HEK293 (cell line): Measurements from ENCODE around the gene EXOSC2.

Source experiments
- TF ChIP-seq, protein P1 (sequence below): fragments of 450-650 bp; formaldehyde crosslinking; IDR thresholded peaks from 2 replicates; pipeline ENCODE4 v1.5.1; 2016; ENCODE audit warnings: missing biosample characterization, missing genetic modification characterization
- TF ChIP-seq, protein P2 (sequence below): fragments of 450-650 bp; formaldehyde crosslinking; IDR thresholded peaks from 2 replicates; pipeline ENCODE4 v1.5.1; 2016; ENCODE audit warnings: missing biosample characterization, missing genetic modification characterization

DNA sequence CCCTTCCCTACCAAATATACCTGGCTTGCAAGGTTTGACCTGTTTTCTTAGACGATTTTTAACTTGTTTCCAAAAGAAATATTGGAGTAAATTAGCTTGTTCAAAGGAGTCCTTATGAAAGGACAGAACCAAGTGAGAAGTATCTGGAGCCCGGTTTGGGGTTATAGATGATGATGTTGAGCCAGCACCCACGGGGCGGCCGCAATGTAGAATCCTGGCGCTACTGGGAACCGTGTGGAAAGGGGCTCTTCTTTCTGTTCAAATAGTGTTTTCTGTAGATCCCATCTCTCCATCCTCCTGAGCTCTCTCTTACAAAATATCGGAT lies 517 bp upstream of the EXOSC2 start:
- TF ChIP-seq, protein P1, sequence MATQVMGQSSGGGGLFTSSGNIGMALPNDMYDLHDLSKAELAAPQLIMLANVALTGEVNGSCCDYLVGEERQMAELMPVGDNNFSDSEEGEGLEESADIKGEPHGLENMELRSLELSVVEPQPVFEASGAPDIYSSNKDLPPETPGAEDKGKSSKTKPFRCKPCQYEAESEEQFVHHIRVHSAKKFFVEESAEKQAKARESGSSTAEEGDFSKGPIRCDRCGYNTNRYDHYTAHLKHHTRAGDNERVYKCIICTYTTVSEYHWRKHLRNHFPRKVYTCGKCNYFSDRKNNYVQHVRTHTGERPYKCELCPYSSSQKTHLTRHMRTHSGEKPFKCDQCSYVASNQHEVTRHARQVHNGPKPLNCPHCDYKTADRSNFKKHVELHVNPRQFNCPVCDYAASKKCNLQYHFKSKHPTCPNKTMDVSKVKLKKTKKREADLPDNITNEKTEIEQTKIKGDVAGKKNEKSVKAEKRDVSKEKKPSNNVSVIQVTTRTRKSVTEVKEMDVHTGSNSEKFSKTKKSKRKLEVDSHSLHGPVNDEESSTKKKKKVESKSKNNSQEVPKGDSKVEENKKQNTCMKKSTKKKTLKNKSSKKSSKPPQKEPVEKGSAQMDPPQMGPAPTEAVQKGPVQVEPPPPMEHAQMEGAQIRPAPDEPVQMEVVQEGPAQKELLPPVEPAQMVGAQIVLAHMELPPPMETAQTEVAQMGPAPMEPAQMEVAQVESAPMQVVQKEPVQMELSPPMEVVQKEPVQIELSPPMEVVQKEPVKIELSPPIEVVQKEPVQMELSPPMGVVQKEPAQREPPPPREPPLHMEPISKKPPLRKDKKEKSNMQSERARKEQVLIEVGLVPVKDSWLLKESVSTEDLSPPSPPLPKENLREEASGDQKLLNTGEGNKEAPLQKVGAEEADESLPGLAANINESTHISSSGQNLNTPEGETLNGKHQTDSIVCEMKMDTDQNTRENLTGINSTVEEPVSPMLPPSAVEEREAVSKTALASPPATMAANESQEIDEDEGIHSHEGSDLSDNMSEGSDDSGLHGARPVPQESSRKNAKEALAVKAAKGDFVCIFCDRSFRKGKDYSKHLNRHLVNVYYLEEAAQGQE = no peak
- TF ChIP-seq, protein P2, sequence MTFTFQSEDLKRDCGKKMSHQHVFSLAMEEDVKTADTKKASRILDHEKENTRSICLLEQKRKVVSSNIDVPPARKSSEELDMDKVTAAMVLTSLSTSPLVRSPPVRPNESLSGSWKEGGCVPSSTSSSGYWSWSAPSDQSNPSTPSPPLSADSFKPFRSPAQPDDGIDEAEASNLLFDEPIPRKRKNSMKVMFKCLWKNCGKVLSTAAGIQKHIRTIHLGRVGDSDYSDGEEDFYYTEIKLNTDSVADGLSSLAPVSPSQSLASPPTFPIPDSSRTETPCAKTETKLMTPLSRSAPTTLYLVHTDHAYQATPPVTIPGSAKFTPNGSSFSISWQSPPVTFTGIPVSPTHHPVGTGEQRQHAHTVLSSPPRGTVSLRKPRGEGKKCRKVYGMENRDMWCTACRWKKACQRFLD (tag by site-specific recombination) = no peak
